ENCODE measurements around the gene BANP.

GRCh38 chr16:88066234-88066633 lies 115.0 kb downstream of the BANP start:
- TF ChIP-seq CTCF (IDR thresholded peaks at IDR 0.05) (no peak), POLR2A (IDR thresholded peaks at IDR 0.05) (no peak), POLR2AphosphoS5 (IDR thresholded peaks at IDR 0.05; ENCODE audit: insufficient read depth in 1 of 2, low read depth in 1 of 2) (no peak)
